Naive thymus-derived CD8-positive, alpha-beta T cell (primary cell): ENCODE data around the gene MBTD1. TPM values are rescaled to one million over a fixed set of nuclear protein-coding genes. Genes with fewer than 3 reads are reported as not detected.
A peak's percentile ranks its signal among the peaks of the same experiment; 100 is the strongest.

Source experiments
- ATAC-seq, 2 donors: fragments of 150-1000 bp; cut with Tn5 transposase in 1 of 2; sonication (Bioruptor Pico), chemical (Tn5 transposase) in 1 of 2; 1 replicate in 1 of 2; 2 replicates in 1 of 2; pipeline ENCODE4 v1.10.0; 2021; ENCODE audit warnings: mild to moderate bottlenecking in 2 of 2, moderate library complexity in 2 of 2
- POLR2A ChIA-PET: fragments of 350-600 bp; sonication (Branson Sonifier 250); formaldehyde crosslinking; loops from one replicate; lab custom pipeline; 2021; ENCODE audit warnings: antibody characterized with exemption; lab: Charles Lee
- DNase-seq, 10 donors: peaks; one replicate each; pipeline versions ENCODE4 v3.0.0 to v3.0.0-alpha.2; 2020 to 2022
- H3K27ac Mint-ChIP-seq, 10 donors: one replicate each; pipeline ENCODE4 v1.8.0; 2020 to 2022; ENCODE audit warnings: mild to moderate bottlenecking in 10 of 10, mixed read lengths in 10 of 10, moderate library complexity in 4 of 10, inconsistent platforms in 1 of 10
- H3K27me3 Mint-ChIP-seq, 5 donors: one replicate each; pipeline ENCODE4 v1.8.0; 2021 to 2022; ENCODE audit warnings: mixed read lengths in 5 of 5
- H3K36me3 Mint-ChIP-seq, 3 donors: one replicate each; pipeline ENCODE4 v1.8.0; 2020 to 2022; ENCODE audit warnings: mixed read lengths in 3 of 3, mild to moderate bottlenecking in 2 of 3, inconsistent platforms in 1 of 3
- H3K4me1 Mint-ChIP-seq, 4 donors: one replicate each; pipeline ENCODE4 v1.8.0; 2021 to 2022; ENCODE audit warnings: mixed read lengths in 4 of 4
- H3K4me3 Mint-ChIP-seq, 10 donors: one replicate each; pipeline ENCODE4 v1.8.0; 2020 to 2022; ENCODE audit warnings: mild to moderate bottlenecking in 10 of 10, mixed read lengths in 10 of 10, moderate library complexity in 6 of 10, inconsistent platforms in 1 of 10
- H3K9me3 Mint-ChIP-seq, 9 donors: one replicate each; pipeline ENCODE4 v1.8.0; 2020 to 2022; ENCODE audit warnings: mixed read lengths in 9 of 9, mild to moderate bottlenecking in 3 of 9, inconsistent platforms in 1 of 9, moderate library complexity in 1 of 9
- polyA plus RNA-seq, 3 donors: library from polyadenylated mRNA; unstranded; fragments of 300-500 nt; fragmentation: Illumina TruSeq; gene quantifications; one replicate each; pipeline ENCODE4 v1.2.3, GENCODE V29; 2021
- total RNA-seq, 8 experiments: library from RNA in 2 of 8; stranded (reverse) in 2 of 8; gene quantifications; one replicate each; pipeline ENCODE4 v1.2.3 and lab custom pipeline; 2021 to 2026

MBTD1 gene
- total and polyA plus RNA-seq, 5 experiments from 2014 or later = 4.2 to 39.4 (median 6.4) TPM

DNA sequence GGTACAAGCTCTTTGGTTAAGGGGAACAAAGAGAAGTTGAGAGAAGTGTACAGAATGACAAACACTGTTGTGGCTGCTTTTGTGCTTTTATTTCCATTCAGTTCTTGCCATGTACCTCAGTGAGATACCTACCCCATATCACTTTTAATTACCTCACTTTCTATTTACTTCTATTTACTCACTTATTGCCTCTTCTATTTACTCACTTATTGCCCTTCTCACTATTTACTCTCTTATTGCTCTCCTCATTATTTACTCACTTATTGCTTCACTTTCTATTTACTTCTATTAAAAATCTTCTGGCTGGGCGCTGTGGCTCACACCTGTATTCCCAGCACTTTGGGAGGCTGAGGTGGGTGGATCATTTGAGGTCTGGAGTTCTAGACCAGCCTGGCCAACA, 41.9 kb downstream of the MBTD1 start:
- Mint-ChIP-seq H3K4me3 (no peak overlapping the region), H3K4me1 (peaks cover 0 to 5% (median 3%) of the 10 kb centered on the region in 4 donors), H3K9me3 (no peaks in the 10 kb centered on the region), H3K27ac (peak overlapping the region in 3 of 10 donors; percentile 15 to 69 (median 51)), H3K36me3 (peaks cover 0 to 91% (median 22%) of the 10 kb centered on the region in 3 donors), H3K27me3 (no peaks in the 10 kb centered on the region)
- POLR2A ChIA-PET = no interaction called here
- ATAC-seq (no peak), DNase-seq (no peak)

GRCh38 chr17:51214920-51215319, 44.9 kb downstream of the MBTD1 start:
- H3K36me3 Mint-ChIP-seq = peaks cover 0 to 88% (median 22%) of the 10 kb centered on the region in 3 donors
- POLR2A ChIA-PET = no interaction called here
- ATAC-seq = no peak

DNA sequence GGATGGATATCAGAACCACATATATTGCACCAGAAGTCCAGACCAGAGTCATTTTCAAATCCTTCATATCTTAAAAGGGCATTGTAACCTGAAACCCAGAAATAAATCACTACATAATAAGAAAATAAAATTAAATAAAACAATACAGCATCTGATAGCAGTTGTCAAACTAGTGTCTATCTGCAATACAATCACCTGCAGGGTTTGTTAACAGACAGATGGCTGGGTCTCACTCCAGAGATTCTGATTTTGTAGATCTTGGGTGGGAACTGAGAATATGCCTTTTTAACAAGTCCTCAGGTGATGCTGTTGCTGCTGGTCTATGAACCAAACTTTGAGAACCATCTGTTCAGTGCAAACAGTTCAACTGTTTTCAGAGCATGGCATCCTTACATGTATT, 56.0 kb downstream of the MBTD1 start:
- Mint-ChIP-seq H3K36me3 (peaks cover 10 to 83% (median 12%) of the 10 kb centered on the region in 3 donors), H3K4me1 (peaks cover 0 to 4% (median 0%) of the 10 kb centered on the region in 4 donors), H3K9me3 (no peaks in the 10 kb centered on the region), H3K4me3 (no peak overlapping the region), H3K27ac (peak overlapping the region in 1 of 10 donors; percentile 51), H3K27me3 (no peaks in the 10 kb centered on the region)
- no peak for ATAC-seq
- no peak for DNase-seq
- POLR2A ChIA-PET = no interaction called here

More at GRCh38 chr17:51214920-51215319, 44.9 kb downstream of the MBTD1 start:
- H3K4me3 Mint-ChIP-seq = no peak overlapping the region
- peak overlapping the region in 1 of 10 donors; percentile 9 for H3K27ac Mint-ChIP-seq
- no peaks in the 10 kb centered on the region for H3K9me3 Mint-ChIP-seq
- DNase-seq = no peak
- H3K4me1 Mint-ChIP-seq = peaks cover 0 to 2% (median under 1%) of the 10 kb centered on the region in 4 donors
- H3K27me3 Mint-ChIP-seq = no peaks in the 10 kb centered on the region

DNA sequence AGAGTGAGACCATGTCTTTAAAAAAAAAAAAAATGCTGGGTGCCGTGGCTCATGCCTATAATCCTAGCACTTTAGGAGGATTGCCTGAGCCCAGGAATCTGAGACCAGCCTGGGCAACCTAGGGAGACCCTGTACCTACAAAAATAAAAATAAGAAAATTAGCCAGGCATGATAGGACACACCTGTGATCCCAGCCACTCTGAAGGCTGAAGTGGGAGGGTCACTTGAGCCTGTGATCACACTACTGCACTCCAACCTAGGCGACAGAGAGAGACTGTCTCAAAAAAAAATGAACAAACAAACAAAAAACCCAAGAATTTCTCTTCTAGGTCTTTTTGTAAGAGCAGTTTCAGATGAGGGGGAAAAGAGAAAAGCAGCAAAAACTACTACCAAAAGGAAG, 59.0 kb downstream of the MBTD1 start:
- peaks cover 16 to 78% (median 17%) of the 10 kb centered on the region in 3 donors for H3K36me3 Mint-ChIP-seq
- peak overlapping the region in 2 of 10 donors; percentile 18 to 65 for H3K27ac Mint-ChIP-seq
- no peaks in the 10 kb centered on the region for H3K27me3 Mint-ChIP-seq
- no peaks in the 10 kb centered on the region for H3K9me3 Mint-ChIP-seq
- no peak overlapping the region for H3K4me3 Mint-ChIP-seq
- POLR2A ChIA-PET = no interaction called here
- DNase-seq (no peak), ATAC-seq (no peak)
- H3K4me1 Mint-ChIP-seq = peaks cover 0 to 4% (median 0%) of the 10 kb centered on the region in 4 donors

DNA sequence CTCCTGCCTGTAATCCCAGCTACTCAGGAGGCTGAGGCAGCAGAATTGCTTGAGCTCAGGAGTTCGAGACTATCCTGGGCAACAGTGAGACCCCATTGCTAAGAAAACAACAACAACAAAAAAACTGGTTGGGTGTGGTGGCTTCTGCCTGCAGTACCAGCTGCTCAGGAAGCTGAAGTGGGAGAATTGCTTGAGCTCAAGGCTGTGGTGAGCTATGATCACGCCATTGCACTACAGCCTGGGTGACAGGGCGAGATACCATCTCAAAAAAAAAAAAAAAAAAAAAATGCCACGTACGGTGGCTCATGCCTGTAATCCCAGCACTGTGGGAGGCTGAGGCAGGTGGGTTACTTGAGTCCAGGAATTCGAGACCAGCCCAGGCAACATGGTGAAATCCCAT, 59.6 kb downstream of the MBTD1 start:
- ATAC-seq = no peak
- peaks cover 13 to 78% (median 17%) of the 10 kb centered on the region in 3 donors for H3K36me3 Mint-ChIP-seq
- POLR2A ChIA-PET = no interaction called here
- no peak overlapping the region for H3K4me3 Mint-ChIP-seq
- H3K27ac Mint-ChIP-seq = peak overlapping the region in 1 of 10 donors; percentile 53
- H3K9me3 Mint-ChIP-seq = no peaks in the 10 kb centered on the region
- no peaks in the 10 kb centered on the region for H3K27me3 Mint-ChIP-seq
- no peak for DNase-seq
- H3K4me1 Mint-ChIP-seq = peaks cover 0 to 4% (median 0%) of the 10 kb centered on the region in 4 donors

- Mint-ChIP-seq H3K4me1 (peaks cover 0 to 4% (median under 1%) of the 10 kb centered on the region in 4 donors), H3K27ac (peak overlapping the region in 4 of 10 donors; percentile 36 to 61 (median 44)), H3K4me3 (no peak overlapping the region), H3K27me3 (no peaks in the 10 kb centered on the region), H3K9me3 (no peaks in the 10 kb centered on the region), H3K36me3 (peaks cover 10 to 78% (median 12%) of the 10 kb centered on the region in 3 donors)
- no peak for DNase-seq
- POLR2A ChIA-PET = interaction anchor here (0.5 kb wide), 1 partner anchor 911 kb away, joined by 3 read pairs; no protein-coding TSS in a partner anchor
- no peak for ATAC-seq
These were observed 62.1 kb downstream of the MBTD1 start for GRCh38 chr17:51197754-51198153.

GRCh38 chr17:51191895-51192294, 68.0 kb downstream of the MBTD1 start:
- no peak for DNase-seq
- no peak overlapping the region for H3K27ac Mint-ChIP-seq
- peaks cover 4 to 78% (median 8%) of the 10 kb centered on the region in 3 donors for H3K36me3 Mint-ChIP-seq
- ATAC-seq = no peak
- POLR2A ChIA-PET = no interaction called here
- H3K27me3 Mint-ChIP-seq = no peaks in the 10 kb centered on the region
- H3K9me3 Mint-ChIP-seq = no peaks in the 10 kb centered on the region
- no peak overlapping the region for H3K4me3 Mint-ChIP-seq
- peaks cover 0 to 1% (median 0%) of the 10 kb centered on the region in 4 donors for H3K4me1 Mint-ChIP-seq

GRCh38 chr17:51189628-51190027, 70.2 kb downstream of the MBTD1 start:
- Mint-ChIP-seq H3K27ac (peak overlapping the region in 3 of 10 donors; percentile 47 to 81 (median 72)), H3K36me3 (peaks cover 4 to 90% (median 11%) of the 10 kb centered on the region in 3 donors), H3K27me3 (no peaks in the 10 kb centered on the region), H3K9me3 (no peaks in the 10 kb centered on the region), H3K4me3 (no peak overlapping the region), H3K4me1 (peaks cover 0 to 1% (median 0%) of the 10 kb centered on the region in 4 donors)
- POLR2A ChIA-PET = no interaction called here
- ATAC-seq = no peak
- no peak for DNase-seq

DNA sequence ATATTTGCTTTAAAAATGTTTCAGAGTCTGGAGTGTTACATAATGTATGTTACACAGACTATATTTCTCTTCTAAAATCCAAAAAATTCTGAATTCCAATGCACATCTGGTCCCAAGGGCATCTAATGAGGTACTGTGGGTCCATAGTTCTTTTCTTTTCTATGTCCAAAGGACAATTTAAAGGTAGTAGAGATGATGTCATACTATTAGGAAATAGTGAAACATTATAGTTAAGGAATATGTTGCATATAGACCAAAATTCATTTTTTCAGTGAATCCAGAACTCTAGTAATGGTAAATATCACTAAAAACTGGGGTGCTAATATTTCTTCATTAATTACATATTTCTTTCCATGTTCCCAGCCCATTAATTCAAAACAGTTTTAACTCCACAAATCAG, 70.7 kb downstream of the MBTD1 start:
- no peak overlapping the region for H3K4me3 Mint-ChIP-seq
- H3K27ac Mint-ChIP-seq = peak overlapping the region in 1 of 10 donors; percentile 72
- peaks cover 4 to 91% (median 13%) of the 10 kb centered on the region in 3 donors for H3K36me3 Mint-ChIP-seq
- DNase-seq (no peak), ATAC-seq (no peak)
- POLR2A ChIA-PET = no interaction called here
- no peaks in the 10 kb centered on the region for H3K27me3 Mint-ChIP-seq
- no peaks in the 10 kb centered on the region for H3K9me3 Mint-ChIP-seq
- peaks cover 0 to 1% (median 0%) of the 10 kb centered on the region in 4 donors for H3K4me1 Mint-ChIP-seq

DNA sequence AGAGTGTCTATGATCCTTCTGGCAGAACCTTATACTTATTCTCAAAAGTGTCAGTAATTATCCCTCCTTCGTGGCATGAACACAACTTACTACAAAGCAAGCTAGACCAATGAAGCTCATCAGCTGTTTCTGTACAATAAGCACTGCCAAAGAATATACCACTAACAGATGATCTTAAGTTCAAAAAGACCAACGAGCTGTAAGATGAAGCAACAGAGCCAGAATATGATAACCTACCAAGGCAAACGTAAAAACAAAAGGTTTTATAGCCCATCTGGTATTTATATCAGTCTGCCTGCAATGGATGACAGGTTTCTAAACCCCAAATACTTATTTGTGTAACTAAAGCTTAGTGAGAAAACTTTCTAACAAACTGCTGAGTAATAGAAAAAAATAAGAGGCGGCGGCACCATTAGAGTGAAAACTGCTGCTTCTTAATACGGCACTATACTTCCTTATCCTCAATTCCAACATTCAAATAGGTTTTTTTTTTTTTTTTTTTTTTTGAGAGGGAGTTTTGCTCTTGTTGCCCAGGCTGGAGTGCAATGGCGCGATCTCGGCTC, 71.5 kb downstream of the MBTD1 start:
- DNase-seq (no peak), ATAC-seq (no peak)
- Mint-ChIP-seq H3K27me3 (no peaks in the 10 kb centered on the region), H3K9me3 (no peaks in the 10 kb centered on the region), H3K4me3 (no peak overlapping the region), H3K4me1 (no peaks in the 10 kb centered on the region), H3K27ac (peak overlapping the region in 1 of 10 donors; percentile 3), H3K36me3 (peaks cover 4 to 92% (median 14%) of the 10 kb centered on the region in 3 donors)
- POLR2A ChIA-PET = no interaction called here

- Mint-ChIP-seq H3K36me3 (peaks cover 0 to 91% (median 15%) of the 10 kb centered on the region in 3 donors), H3K27ac (peak overlapping the region in 3 of 10 donors; percentile 8 to 76 (median 17)), H3K4me3 (no peak overlapping the region), H3K27me3 (no peaks in the 10 kb centered on the region), H3K4me1 (no peaks in the 10 kb centered on the region), H3K9me3 (no peaks in the 10 kb centered on the region)
- DNase-seq (no peak), ATAC-seq (no peak)
- POLR2A ChIA-PET = no interaction called here
These were observed 74.0 kb downstream of the MBTD1 start for GRCh38 chr17:51185763-51186332.

- Mint-ChIP-seq H3K27ac (peak overlapping the region in 2 of 10 donors; percentile 2 to 13), H3K27me3 (no peaks in the 10 kb centered on the region), H3K9me3 (no peaks in the 10 kb centered on the region), H3K4me1 (no peaks in the 10 kb centered on the region), H3K4me3 (no peak overlapping the region), H3K36me3 (peaks cover 0 to 85% (median 14%) of the 10 kb centered on the region in 3 donors)
- POLR2A ChIA-PET = interaction anchor here (0.7 to 1.0 kb wide), 2 partner anchors 10 to 16 kb away, joined by 3 read pairs; no protein-coding TSS in a partner anchor
- no peak for DNase-seq
- ATAC-seq = no peak
These were observed 75.7 kb downstream of the MBTD1 start for GRCh38 chr17:51184124-51184523.

DNA sequence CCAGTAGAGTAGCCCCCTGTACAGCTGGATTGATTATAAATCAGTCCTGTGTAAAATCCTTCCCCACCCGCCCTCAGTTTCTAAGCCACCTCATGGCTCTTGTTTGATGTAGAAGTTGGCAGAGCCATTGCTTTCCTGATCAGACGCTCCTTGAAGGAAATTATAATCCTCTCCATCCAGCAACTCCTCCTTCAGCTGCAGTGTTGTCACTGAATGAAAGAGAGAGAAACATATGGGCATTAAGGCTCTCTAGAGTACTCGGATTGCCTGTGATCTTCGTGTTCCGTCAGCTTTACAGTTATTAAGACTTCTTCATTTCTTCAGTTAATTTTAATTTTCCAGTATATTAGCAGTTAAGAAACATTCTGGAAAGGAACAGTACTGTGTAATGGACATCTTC, 79.4 kb downstream of the MBTD1 start:
- Mint-ChIP-seq H3K27me3 (no peaks in the 10 kb centered on the region), H3K9me3 (no peaks in the 10 kb centered on the region), H3K4me1 (no peaks in the 10 kb centered on the region)

More for the DNA sequence above, 79.4 kb downstream of the MBTD1 start:
- DNase-seq = no peak
- peak overlapping the region in 2 of 10 donors; percentile 31 to 39 for H3K27ac Mint-ChIP-seq
- H3K4me3 Mint-ChIP-seq = no peak overlapping the region
- H3K36me3 Mint-ChIP-seq = peaks cover 0 to 55% (median 9%) of the 10 kb centered on the region in 3 donors
- no peak for ATAC-seq
- POLR2A ChIA-PET = no interaction called here
